Activated B cell treated with CpG ODN at 0.5 μM for 24 hours (primary cell): ENCODE data around the gene TMEM165. TPM values are rescaled to one million over a fixed set of nuclear protein-coding genes. Genes with fewer than 3 reads are reported as not detected.

Source experiments
- ATAC-seq: fragments of 200-7000 bp; cut with Tn5 transposase; one replicate; pipeline ENCODE4 v1.10.0; 2021; ENCODE audit warnings: low read depth, mild to moderate bottlenecking, moderate library complexity
- CTCF ChIA-PET: fragments of 350-600 bp; sonication (Branson Sonifier 250); formaldehyde crosslinking; loops from one replicate; lab custom pipeline; 2021; ENCODE audit warnings: antibody characterized with exemption; lab: Charles Lee
- POLR2A ChIA-PET: fragments of 350-600 bp; sonication (Branson Sonifier 250); formaldehyde crosslinking; loops from one replicate; lab custom pipeline; 2021; ENCODE audit warnings: antibody characterized with exemption; lab: Charles Lee
- DNase-seq: peaks from one replicate; pipeline ENCODE4 v3.0.0; 2022
- H3K27ac Mint-ChIP-seq: one replicate; pipeline ENCODE4 v1.8.0; 2020; ENCODE audit warnings: mixed read lengths
- H3K27me3 Mint-ChIP-seq: one replicate; pipeline ENCODE4 v1.8.0; 2021; ENCODE audit warnings: mixed read lengths
- H3K36me3 Mint-ChIP-seq: one replicate; pipeline ENCODE4 v1.8.0; 2021; ENCODE audit warnings: low read depth, mixed read lengths
- H3K4me1 Mint-ChIP-seq: one replicate; pipeline ENCODE4 v1.8.0; 2021; ENCODE audit warnings: mixed read lengths
- H3K4me3 Mint-ChIP-seq: one replicate; pipeline ENCODE4 v1.8.0; 2020; ENCODE audit warnings: mild to moderate bottlenecking, mixed read lengths
- H3K9me3 Mint-ChIP-seq: one replicate; pipeline ENCODE4 v1.8.0; 2020; ENCODE audit warnings: mixed read lengths
- CTCF ChIP-seq: fragments of 200-600 bp; IDR thresholded peaks from one replicate; pipeline ENCODE4 v1.8.0; 2022; ENCODE audit warnings: antibody characterized with exemption, mild to moderate bottlenecking
- intact Hi-C: fragments of 100-400 bp; cut with micrococcal nuclease; formaldehyde crosslinking; loops from one replicate; pipeline ENCODE4 v1.15.1; 2024
- total RNA-seq: library from RNA; stranded (reverse); gene quantifications from 2 replicates; pipeline ENCODE4 v1.2.3, GENCODE V29; 2022

The TMEM165 gene
- total RNA-seq, 1 donor from 2014 or later, result 90.2 TPM

- H3K9me3 Mint-ChIP-seq, result no peaks in the 10 kb centered on the region
- DNase-seq (no peak), ATAC-seq (no peak)
- no peaks in the 10 kb centered on the region for H3K27me3 Mint-ChIP-seq
- ChIA-PET CTCF (interaction anchor here (2.3 to 3.0 kb wide), 2 partner anchors 12 to 469 kb away, joined by 9 to 11 read pairs; no protein-coding TSS in a partner anchor), POLR2A (interaction anchor here (1.0 to 2.6 kb wide), 3 partner anchors 14 to 552 kb away, joined by 4 to 35 read pairs (median 5); partner anchors contain the start of genes CEP135 and CLOCK)
- intact Hi-C loops, result loop anchor here (2.0 to 5.0 kb wide), 2 partner anchors 1420 to 1512 kb away; no protein-coding TSS in a partner anchor
- H3K4me1 Mint-ChIP-seq, result peaks cover 49% of the 10 kb centered on the region
- no peak for TF ChIP-seq CTCF
- peak overlapping the region; percentile 73 for H3K27ac Mint-ChIP-seq
- peak overlapping the region; percentile 82 for H3K4me3 Mint-ChIP-seq
- H3K36me3 Mint-ChIP-seq, result peaks cover 34% of the 10 kb centered on the region
These were observed 1.3 kb downstream of the TMEM165 start for GRCh38 chr4:55397126-55397436.

- POLR2A ChIA-PET, result no interaction called here
- DNase-seq, result no peak
- Mint-ChIP-seq H3K27me3 (no peaks in the 10 kb centered on the region), H3K4me1 (peaks cover 49% of the 10 kb centered on the region), H3K27ac (peak overlapping the region; percentile 73), H3K9me3 (no peaks in the 10 kb centered on the region), H3K36me3 (peaks cover 34% of the 10 kb centered on the region), H3K4me3 (peak overlapping the region; percentile 82)
- intact Hi-C loops, result loop anchor here (1.0 to 5.0 kb wide), 3 partner anchors 12 to 1511 kb away; no protein-coding TSS in a partner anchor
- CTCF ChIA-PET, result interaction anchor here (2.2 kb wide), 1 partner anchor 52 kb away, joined by 7 read pairs; the partner anchor contains the start of gene SRD5A3
- TF ChIP-seq CTCF, result no peak
- ATAC-seq, result no peak
These were observed 2.0 kb downstream of the TMEM165 start for GRCh38 chr4:55397520-55398321.

- peaks cover 51% of the 10 kb centered on the region for H3K4me1 Mint-ChIP-seq
- H3K4me3 Mint-ChIP-seq, result peak overlapping the region; percentile 82
- DNase-seq (no peak), ATAC-seq (no peak)
- ChIA-PET CTCF (interaction anchor here (2.2 kb wide), 1 partner anchor 52 kb away, joined by 7 read pairs; the partner anchor contains the start of gene SRD5A3), POLR2A (interaction anchor here (0.8 to 0.9 kb wide), 2 partner anchors 18 to 34 kb away, joined by 4 to 7 read pairs; no protein-coding TSS in a partner anchor)
- no peak for TF ChIP-seq CTCF
- no peaks in the 10 kb centered on the region for H3K27me3 Mint-ChIP-seq
- peaks cover 38% of the 10 kb centered on the region for H3K36me3 Mint-ChIP-seq
- no peak overlapping the region for H3K27ac Mint-ChIP-seq
- intact Hi-C loops, result loop anchor here (1.0 to 5.0 kb wide), 2 partner anchors 11 to 1419 kb away; no protein-coding TSS in a partner anchor
- no peaks in the 10 kb centered on the region for H3K9me3 Mint-ChIP-seq
These were observed 2.7 kb downstream of the TMEM165 start for GRCh38 chr4:55398461-55398860.

GRCh38 chr4:55398966-55399365 lies 3.2 kb downstream of the TMEM165 start:
- no peaks in the 10 kb centered on the region for H3K9me3 Mint-ChIP-seq
- POLR2A ChIA-PET, result interaction anchor here (0.8 to 1.3 kb wide), 3 partner anchors 18 to 53 kb away, joined by 4 to 8 read pairs (median 7); partner anchors contain the start of gene SRD5A3

More at GRCh38 chr4:55398966-55399365, 3.2 kb downstream of the TMEM165 start:
- peak overlapping the region; percentile 37 for H3K27ac Mint-ChIP-seq
- CTCF ChIA-PET, result interaction anchor here (1.0 to 2.2 kb wide), 2 partner anchors 53 to 470 kb away, joined by 3 to 7 read pairs; partner anchors contain the start of gene SRD5A3
- H3K4me3 Mint-ChIP-seq, result peak overlapping the region; percentile 82
- peaks cover 56% of the 10 kb centered on the region for H3K4me1 Mint-ChIP-seq
- intact Hi-C loops, result loop anchor here (1.0 to 5.0 kb wide), 2 partner anchors 10 to 1418 kb away; no protein-coding TSS in a partner anchor
- peaks cover 43% of the 10 kb centered on the region for H3K36me3 Mint-ChIP-seq
- no peak for TF ChIP-seq CTCF
- DNase-seq (no peak), ATAC-seq (no peak)
- H3K27me3 Mint-ChIP-seq, result no peaks in the 10 kb centered on the region
